IPS-11a (cell line): ENCODE measurements around the gene ZNF557.

ENCODE experiments used
- H3K4me3 ChIP-seq: one replicate; pipeline ENCODE4 v1.5.1; 2013; ENCODE audit warnings: low read depth, low read length, control low read depth

ZNF557 gene

DNA sequence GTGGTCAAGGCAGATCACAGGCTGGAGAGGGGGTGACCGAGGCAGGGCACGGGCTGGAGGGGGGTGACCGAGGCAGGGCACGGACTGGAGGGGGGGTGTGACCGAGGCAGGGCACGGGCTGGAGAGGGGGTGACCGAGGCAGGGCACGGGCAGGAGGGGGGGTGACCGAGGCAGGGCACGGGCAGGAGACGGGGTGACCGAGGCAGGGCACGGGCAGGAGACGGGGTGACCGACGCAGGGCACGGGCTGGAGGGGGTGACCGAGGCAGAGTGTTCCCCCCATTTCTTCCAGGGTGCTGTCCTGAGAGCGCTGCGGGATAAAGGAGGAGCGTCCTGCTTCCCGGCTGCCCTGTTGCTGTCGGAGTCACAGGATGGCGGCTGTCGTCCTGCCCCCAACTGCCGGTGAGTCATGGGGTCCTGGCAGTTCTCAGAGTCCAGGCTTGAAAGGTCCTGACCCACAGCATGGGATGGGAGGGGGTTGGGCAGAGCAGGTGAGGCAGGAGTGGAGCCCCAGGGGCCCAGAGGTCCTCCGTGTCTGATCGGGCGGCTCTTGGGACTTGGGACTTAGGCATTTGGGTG, 5.3 kb downstream of the ZNF557 start:
- H3K4me3 ChIP-seq = no peak overlapping the region

DNA sequence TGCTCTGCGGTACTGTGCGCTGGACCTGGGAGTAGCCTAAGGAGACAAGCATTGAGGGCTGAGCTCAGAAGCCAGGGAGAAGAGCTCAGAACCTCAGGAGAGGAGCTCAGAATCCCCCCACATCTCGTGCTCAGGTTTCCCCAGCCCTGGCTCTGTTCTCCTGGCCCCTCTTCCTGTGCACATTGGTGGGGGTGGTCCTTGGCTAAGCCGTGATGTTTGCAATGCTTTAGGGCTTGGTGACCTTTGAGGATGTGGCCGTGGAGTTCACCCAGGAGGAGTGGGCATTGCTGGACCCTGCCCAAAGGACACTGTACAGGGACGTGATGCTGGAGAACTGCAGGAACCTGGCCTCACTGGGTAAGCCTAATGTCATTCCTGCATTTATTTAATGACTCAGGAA, 6.6 kb downstream of the ZNF557 start:
- no peak overlapping the region for H3K4me3 ChIP-seq

DNA sequence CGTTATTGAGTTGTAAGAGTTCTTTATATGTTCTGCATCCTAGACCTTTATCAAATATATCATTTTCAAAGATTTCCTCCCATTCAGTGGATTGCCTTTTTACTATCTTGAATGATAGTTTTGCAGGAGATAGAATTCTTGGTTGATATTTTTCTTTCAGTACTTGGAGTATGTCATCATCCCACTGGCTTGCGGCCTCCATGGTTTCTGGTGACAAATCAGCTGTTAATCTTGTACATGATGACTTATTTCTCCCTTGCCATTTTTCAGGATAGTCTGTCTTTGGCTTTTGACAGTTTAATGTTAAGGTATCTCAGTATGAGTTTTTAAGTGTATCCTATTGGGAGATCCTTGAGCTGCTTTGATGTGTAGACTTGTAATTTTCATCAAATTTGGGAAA, 8.5 kb downstream of the ZNF557 start:
- no peak overlapping the region for H3K4me3 ChIP-seq

DNA sequence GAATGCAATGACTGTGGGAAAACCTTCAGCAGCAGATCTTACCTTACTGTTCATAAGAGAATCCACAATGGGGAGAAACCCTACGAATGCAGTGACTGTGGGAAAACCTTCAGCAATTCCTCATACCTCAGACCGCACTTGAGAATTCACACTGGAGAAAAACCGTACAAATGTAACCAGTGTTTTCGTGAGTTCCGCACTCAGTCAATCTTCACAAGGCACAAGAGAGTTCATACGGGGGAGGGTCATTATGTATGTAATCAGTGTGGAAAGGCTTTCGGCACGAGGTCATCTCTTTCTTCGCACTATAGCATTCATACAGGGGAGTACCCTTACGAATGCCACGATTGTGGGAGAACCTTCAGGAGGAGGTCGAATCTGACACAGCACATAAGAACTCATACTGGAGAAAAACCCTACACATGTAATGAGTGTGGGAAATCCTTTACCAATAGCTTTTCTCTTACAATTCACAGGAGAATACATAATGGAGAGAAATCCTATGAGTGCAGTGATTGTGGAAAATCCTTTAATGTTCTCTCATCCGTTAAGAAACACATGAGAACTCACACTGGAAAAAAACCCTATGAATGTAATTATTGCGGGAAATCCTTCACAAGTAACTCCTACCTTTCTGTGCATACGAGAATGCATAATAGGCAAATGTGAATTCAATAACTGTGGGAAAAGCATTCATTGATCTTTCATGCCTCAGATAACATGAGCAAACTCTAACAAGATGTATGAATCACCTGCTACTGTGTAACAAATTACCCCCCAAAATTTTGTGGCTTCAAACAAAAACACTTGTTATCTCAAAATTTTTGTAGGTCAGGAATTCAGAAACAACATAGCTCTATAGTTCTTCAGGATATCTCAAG, 13.8 kb downstream of the ZNF557 start:
- H3K4me3 ChIP-seq = no peak overlapping the region

DNA sequence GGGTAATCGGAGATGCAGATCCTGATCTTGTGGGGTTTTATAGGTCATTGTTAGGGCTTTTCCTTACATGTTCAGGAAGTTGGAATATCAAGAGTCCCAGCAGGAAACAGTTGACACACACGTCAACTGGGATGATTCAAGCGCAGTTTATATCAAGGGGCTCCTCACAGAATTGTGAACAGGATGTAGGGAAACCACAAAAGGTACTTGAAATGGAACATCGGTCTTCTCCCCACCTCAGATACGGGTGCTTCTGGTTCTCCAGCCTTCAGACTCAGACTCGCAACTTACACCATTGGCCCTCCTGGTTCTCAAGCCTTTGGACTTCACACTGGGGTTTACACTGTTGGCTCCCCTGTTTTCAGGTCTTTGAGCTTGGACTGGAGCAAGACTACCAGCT, 19.5 kb downstream of the ZNF557 start:
- H3K4me3 ChIP-seq = no peak overlapping the region

DNA sequence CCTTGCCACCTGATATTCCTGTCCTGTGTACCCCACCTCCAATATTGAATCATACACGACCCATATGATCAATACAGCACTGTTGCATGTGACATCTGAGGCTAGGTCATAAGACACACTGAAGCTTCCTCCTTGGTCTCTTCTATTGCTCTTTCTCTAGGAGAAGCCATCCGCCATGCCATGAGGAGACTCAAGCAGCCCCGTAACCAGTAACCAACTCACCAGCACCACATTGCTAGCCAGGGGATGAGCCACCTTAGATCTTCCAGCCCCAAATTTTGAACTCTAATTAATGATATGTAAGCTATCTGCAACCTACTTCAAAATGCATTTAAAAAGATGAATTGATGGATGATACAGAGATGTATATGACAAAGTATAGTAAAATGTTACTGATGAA, 28.6 kb downstream of the ZNF557 start:
- H3K4me3 ChIP-seq = peak overlapping the region; percentile 55

DNA sequence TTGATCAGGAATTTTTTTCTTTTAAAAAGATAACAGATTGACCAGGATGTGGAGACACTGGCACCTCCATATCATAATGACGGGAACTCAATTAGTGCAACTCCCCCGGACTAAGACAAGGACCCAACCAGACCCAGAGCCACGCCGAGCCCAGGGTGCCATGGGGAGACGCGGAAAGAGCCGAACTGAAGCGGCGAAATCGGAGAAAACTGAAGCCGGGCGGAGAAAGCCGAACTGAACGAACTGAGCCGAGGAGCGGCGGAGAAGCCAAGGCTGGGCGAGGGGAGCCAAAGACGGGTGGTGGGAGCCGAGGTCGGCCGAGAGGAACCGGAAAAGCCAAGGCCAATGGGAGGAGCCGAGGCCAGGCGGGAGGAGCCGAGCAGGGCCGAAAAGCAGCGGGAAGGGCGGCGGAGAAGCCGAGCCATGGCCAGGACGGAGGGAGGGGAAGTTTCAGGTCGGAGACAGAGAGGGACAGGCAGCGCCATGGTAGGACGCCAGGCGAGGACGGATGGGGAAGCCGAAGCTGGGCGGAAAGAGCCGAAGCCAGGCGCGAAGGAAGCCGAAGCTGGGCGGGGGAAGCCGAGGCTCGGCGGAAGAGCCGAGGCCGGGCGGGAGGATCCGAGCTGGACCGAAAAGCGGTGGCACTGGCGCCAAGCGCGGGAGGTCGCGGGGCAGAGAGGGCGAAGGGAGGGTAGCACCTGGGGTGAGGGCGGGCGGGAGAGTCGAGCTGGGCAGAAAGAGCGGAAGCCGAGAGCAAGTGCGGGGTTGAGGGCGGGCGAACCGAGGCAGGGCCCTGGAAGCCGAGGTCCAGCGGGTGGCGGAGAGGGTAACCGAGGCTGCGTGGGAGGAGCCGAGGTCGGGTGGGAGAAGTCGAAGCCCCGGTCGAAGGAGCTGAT, 29.4 kb downstream of the ZNF557 start:
- H3K4me3 ChIP-seq = peak overlapping the region; percentile 55

DNA sequence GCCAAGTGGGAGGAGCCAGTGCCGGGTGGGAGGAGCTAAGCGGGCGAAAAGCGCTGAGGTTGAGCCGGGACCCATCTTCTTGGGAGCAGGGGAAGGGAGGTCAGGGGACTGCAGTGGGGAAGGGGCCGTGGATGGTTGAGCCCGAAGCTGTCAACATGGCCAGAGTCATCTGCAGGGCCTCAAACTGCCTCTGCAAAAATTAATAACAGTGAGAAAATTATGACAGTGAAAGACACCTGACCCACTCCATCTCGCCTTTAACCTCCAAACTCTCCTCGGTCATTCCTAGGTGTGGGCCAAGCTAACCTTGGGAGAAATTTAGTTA, 30.1 kb downstream of the ZNF557 start:
- H3K4me3 ChIP-seq = peak overlapping the region; percentile 55

DNA sequence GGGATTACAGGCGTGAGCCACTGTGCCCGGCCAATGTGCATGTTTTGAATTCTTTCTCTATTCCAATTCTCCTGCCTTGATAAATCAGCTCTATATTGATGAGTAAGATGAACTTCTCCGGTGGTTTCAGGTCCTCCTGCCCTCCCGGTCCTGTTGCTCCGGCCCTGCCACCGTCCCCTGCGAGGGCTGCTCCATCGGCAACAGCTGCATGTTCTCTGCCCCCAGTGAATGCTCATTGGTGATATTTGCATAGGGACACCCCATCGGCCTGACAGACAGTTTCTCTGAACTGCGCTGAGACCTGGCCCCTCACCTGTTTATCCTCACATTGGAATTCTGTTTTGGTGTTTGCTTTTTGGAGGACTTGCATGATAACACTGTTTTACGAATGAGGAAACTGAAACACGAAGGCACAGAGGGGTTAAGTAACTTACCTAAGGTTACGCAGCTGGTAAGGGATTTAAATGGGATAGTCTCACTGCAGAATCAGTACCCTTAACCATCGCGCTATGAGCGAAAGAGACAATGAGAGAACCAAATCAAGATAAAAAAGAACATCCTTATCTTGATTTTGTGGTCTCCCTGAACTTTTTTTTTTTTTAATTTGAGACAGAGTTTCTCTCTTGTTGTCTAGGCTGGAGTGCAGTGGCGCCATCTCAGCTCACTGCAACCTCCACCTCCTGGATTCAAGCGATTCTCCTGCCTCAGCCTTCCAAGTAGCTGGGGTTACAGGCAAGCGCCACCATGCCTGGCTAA, 32.2 kb downstream of the ZNF557 start:
- H3K4me3 ChIP-seq = no peak overlapping the region

DNA sequence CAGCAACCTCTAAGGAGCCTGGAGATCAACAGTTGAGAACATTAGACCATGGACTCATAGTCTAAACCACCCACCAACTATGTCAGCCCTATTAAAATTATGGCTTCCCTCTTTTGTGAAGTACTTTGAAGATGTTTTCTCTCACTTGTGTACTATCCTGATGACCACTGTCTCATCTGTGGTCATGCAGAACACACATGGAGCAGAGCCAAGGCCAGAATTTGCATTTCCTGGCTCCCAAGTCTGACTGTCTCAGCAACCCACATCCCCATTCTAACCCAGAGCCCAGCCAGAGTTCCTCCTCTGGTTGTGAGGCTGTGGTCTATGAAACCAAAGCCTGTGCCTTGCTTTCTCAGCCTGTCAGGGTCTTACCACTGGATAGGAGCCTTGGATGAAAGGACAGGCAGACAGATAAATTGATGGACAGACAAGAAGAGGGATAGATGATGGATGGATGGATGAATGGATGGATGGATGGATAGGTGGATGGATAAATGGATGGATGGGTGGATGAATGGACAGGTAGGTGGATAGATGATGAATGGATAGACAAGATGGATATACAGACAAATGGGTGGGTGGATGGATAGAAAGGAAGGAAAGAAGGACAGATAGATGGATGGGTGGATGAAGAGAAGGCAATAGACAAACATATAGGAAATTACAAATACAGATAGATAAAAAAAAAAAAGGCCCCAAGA, 35.4 kb downstream of the ZNF557 start:
- H3K4me3 ChIP-seq = no peak overlapping the region

DNA sequence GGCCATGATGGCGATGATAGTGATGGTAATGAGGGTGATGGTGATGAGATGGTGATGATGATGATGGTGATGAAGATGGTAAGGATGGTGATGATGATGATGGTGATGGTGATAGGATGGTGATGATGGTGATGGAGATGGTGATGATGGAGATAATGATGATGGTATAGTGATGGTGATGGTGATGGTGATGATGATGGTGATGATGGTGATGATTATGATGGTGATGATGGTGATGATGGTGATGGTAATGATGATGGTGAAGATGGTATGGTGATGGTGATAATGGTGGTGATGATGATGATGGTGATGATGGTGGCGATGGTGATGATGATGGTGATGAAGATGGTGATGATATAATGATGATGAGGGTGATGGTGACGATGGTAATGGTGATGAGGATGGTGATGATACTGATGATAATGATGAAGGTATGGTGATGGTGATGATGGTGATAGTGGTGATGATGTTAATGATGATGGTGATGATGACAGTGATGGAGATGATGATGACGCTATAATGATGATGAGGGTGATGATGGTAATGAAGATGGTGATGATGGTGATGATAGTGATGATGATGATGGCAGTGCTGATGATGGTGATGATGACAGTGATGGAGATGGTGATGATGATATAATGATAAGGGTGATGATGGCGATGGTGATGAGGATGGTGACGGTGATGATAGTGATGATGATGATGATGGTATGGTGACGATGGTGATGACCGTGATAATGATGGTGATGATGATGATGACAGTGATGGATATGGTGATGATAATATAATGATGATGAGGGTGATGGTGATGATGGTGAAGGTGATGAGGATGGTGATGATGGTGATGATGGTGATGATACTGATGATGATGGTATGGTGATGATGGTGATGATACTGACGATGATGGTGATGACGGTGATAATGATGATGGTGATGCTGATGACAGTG, 37.5 kb downstream of the ZNF557 start:
- H3K4me3 ChIP-seq = no peak overlapping the region

DNA sequence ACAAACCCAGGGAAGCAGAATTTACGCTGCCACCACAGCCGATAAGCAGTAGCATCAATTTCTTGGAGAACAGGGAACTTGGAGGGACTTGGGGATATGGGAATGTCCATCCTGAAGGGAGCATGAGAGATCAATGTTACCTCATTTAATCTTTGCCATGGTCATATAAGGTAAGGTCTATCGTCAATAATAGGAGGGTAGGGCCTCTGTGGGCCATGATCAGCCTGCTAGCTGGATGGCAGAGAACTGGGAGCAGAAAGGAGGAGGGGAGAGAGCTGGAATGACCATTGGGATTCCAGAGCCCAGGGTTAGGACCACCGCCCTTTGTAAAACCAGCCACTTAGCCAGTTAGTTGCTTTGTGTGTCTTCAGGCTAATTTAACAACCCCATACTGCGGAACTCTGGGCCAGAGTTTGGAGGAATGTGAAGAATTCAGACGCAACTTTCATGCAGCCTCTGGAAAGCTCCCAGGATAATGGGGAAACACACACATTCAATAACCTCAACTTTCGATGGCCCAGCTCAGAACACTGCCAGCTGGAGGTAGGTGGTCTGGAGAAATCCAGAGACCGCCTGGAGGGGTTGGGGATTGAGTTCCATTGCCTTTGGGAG, 40.3 kb downstream of the ZNF557 start:
- no peak overlapping the region for H3K4me3 ChIP-seq

DNA sequence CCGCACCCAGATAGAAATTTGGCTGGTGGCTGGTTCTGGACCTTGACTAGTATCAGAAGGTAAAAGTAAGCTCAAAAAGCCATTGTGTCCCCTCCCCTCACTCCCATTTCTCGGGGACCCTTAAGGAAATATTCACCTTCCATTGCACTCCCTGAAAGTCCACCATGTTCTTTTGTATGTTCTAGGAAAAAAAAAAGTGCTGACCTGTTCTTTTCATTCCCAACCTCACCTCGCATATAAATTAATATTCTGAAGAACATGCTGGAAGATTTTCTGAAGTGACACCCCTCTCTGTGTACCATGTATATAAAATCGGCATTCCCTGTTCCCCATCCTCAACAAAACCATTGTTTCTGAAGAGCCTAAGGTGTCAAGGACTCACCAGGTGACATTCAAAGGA, 43.2 kb downstream of the ZNF557 start:
- no peak overlapping the region for H3K4me3 ChIP-seq

DNA sequence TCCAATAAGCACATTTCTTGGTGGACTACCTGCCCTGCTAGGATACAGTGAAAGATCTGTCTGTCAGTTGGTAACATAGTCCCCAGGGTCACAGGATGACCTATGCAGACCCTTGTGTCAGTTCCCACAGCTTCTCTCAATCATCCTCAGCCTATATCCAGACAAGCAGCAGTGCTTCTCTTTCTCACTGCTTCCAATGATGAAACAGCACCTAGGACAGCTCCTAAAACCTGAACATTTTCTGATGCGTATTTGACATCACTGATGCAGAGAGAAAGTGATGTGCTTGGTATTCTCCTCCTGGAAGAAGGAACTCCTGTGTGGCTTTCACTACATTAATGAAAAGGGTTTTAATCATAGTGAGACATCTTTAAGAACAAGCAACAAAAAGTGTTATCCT, 43.7 kb downstream of the ZNF557 start:
- no peak overlapping the region for H3K4me3 ChIP-seq

DNA sequence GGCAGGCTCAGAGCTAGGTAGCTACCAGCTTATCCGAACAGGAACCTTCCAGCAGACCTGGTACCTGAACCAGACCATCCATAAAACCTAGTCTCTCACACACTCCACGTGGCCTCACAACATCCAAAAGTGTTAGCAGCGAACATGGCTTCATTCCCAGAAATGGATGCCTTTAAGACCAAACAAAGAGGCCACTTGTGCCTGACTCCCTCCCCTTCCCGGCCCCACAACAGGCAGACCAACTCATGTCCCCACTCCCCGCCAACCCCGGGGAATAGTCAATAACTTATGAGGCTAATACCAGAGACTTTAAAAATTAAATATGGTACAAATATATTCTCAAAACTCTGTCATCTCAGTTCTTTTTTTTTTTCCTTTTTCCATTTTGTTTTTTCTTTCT, 46.2 kb downstream of the ZNF557 start:
- no peak overlapping the region for H3K4me3 ChIP-seq

DNA sequence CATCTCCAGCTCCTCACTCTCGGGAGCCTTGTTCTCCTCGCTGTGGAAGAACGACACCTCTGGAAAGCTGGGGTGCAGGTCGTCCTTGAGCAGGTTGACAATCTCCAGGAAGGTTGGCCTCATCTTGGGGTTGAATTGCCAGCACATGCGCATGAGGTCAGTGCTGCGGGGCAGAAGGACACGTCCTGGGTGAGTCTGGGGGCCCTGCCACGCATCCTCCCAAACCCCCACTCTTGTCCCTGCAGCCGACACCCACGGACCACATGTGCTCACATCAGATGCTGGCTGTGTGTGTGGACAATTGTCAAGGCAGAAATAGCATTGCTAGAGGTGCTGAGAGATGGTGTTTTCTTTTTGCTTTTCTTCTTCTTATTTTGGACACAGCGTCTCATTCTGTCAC, 47.7 kb downstream of the ZNF557 start:
- no peak overlapping the region for H3K4me3 ChIP-seq

DNA sequence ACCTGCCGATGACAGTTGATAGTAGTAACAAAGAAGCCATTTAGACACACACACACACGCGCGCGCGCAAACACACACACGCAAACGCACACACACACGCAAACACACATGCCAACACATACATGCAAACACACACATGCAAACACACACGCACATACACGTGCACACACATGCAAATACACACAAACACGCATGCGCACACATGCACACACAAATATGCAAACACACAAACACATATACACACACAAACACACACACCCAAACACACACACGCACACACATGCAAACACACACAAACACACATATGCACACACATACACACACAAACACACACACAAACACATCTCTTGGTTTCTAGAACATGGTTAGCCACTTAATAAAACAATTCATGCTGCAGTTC, 50.1 kb downstream of the ZNF557 start:
- H3K4me3 ChIP-seq = no peak overlapping the region

DNA sequence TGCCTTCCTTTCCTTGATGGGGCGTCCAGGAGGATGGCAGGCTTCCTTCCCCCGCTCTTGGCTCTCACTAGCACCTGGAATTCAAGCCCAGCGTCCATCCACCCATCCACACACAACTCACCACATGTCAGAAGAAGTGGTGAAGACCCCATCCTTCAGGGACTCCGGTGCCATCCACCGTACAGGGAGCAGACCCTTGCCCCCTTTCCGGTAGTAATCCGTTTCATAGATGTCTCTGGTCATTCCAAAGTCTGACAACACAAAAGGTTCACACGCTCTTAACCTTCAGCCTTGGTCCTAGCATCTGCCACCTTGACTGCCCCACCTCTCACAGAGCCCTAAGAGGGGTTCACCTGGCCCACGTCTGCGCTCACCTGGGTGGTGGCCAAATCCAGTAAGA, 51.0 kb downstream of the ZNF557 start:
- H3K4me3 ChIP-seq = no peak overlapping the region

DNA sequence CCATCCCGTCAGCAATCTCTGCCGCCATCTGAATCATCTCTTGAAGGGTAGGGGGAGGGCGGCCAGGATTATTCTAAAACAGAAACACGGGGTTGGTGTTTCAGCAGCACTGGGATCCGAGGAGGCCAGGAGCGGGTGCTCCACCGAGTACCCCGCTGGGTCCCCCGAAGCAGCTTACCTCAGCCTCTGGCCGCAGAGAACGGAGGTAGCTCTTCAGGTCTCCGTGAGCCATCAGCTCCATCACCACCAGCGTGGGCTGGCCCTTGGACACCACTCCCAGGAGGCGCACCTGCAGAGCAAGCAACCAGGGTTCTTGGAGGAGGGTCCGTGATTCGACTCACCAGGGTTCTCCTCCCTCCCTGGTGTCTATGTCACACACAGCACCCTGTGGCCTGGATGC, 53.2 kb downstream of the ZNF557 start:
- H3K4me3 ChIP-seq = no peak overlapping the region
